HG02970 (cell line): ENCODE results near the gene AHCYL1.

ENCODE experiments used
- ATAC-seq: cut with Tn5 transposase; IDR thresholded peaks from one replicate; pipeline ENCODE4 v1.9.1; 2021; ENCODE audit warnings: mild to moderate bottlenecking, moderate library complexity, moderate number of reproducible peaks; ENCODE audit not compliant: unreplicated experiment, low FRiP score

Gene AHCYL1

DNA sequence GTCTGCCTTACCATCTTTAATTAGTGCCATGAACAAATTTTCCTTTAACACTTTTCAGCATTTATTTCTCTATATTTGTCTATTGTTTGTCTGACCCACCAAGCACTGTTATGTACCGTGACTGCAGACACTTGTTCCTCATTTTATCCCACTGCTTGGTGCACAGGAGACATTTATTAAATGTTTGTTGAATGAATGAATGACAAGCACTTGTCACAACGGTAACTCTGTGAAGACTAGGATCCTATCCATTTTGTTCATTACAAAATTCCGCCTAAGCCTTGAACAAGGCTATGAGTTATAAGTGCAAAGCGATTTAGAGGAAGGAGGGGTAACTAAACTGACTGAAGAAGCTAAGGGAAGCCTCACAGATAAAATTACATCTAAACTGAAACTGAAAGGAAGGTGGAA is 49.5 kb downstream of the AHCYL1 start:
- ATAC-seq = no peak

DNA sequence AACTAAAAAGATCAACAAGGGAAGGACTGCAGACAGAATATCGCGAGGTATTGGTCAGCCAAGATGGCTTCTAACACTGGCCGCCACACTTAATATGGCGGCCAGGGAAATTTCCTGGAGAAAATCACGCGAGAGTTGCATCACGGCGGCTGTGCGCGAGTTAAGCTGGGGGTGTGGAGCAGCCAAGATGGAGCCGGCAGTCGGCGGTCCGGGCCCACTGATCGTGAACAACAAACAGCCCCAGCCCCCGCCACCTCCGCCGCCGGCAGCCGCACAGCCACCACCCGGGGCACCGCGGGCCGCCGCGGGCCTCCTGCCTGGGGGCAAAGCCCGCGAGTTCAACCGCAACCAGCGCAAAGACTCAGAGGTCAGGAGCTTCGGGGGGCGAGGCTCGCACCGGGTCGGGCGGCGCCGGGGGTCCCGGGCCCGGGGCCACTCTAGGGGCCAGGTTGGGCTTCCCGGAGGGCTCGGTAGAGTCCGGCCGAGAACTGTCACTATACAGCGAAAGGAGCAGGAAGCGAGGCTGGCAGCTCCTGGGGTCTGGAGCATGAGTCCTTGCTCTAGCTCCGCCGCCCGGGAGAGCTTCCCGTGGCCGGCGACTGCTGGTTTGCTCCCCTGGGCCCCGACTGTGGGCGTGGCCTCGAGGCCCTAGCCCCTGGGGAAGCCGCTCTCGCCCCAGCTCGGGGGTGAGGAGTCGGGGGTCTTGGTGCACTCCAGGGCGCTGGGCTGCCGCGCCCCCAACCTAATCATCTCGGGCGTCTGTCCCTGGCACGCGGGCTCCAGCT is 50.1 kb downstream of the AHCYL1 start, which contains the start of gene STRIP1:
STRIP1 (plus strand) TSS at position 174 of the 785 bp plus-strand sequence; CDS start at position 188, 14 bp downstream.
- peak; percentile 85 for ATAC-seq

DNA sequence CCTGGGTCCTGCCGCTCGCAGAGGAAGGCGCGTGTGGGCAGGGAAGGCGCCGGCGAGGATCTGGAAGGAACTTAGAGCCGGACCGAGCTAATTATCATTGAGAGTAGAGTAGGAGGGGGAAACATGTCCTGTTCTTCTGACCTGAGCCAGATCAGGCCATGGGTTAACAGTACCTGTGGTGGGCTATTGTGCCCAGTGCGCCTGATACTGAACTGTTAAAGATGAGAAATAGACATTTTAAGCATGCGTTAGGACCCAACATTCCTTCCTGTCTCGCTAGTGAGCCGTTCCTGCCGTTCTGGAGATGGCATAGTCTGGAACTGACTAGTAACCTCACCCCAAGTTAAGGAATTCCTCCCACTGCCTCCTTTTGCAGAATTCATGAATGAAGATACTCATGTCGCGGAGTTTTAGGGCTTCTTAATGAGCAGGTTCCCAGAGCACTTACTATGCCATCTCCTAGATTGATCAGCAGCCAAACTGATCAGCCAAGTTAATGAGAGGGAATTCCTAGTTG is 50.7 kb downstream of the AHCYL1 start:
- ATAC-seq = no peak

DNA sequence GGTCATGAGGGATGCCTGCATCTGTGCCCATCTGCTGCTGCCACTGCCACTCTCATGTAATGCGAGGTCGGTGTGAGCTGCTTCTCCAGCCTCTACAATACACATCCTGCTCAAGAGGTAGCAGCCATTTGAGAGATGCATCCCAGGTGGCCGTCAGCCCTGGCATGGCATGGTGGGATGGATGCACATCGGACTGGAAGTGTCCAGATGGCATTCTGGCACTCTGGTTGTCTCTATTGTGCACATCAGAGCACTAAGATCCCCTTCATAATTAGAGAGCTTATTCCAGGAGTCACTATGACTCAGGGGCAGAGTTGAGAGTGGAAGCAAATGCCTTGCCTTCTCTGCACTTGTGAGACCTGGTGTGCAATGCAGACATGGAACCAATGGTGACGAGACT is 53.7 kb downstream of the AHCYL1 start:
- no peak for ATAC-seq

DNA sequence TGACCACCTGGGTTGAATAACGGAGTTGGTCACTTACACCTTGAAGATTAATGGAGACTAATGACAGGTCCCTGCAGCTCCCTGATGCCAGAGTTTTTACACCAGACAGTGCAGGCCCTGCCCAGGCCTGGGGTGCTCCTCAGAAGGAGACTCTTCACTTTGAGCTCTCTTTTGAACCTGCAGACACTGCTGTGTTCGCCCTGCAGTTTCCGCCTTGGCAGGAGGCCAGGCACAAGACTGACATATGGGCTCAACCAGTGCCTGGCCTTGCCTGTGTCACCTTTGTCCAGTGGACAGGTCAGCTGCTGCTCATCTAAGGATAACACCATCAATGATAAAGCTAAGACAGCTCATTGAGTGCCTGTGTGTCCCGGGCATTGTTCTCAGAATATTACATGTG is 55.1 kb downstream of the AHCYL1 start:
- no peak for ATAC-seq

DNA sequence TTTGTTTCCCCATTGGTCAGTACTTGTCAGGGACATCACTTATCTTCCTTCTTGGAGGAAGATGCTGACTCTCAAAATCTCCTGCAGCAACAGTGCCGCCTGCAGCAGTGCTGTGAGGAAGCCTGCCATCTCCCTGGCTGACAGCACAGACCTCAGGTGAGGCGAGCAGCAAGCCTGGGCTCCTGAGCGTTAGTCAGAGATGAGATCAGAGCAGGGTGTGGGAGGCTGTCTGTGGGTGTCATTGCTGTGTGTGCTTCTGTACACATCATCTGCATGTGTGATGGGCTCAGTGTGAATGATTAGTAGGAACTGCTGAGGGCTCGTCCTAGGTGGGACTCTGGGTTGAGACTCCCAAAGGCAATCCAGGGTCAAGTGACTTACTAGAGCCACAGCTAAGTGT is 56.0 kb downstream of the AHCYL1 start:
- no peak for ATAC-seq

DNA sequence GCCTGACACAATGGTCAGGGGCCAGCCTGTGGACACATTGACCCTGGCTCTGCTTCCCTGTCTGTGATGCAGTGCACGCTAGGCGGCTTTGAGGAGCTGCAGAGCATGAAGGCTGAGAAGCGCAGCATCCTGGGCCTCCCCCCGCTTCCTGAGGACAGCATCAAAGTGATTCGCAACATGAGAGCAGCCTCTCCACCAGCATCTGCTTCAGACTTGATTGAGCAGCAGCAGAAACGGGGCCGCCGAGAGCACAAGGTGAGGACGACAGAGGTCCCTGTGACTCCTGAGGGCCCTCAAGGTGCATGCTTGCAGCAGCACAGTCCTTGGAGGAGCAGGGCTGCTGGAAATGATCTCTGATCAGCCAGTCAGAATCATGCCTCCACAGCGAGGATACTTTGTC is 58.5 kb downstream of the AHCYL1 start:
- no peak for ATAC-seq

DNA sequence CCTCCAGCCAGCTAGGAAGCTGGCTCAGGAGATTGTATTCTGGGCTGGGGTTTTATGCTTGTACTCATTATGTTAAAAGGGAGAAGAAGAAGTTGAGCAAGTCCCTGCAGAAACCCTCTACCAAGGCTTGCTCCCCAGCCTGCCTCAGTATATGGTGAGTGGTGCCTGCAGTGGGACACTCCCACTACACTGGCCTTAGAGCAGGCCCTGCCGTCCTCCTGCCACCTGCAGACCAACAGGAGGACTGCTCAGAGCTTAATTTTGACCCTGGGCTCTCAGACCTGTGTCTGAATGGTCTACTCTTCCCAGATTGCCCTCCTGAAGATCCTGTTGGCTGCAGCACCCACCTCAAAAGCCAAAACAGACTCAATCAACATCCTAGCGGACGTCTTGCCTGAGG is 62.9 kb downstream of the AHCYL1 start:
- ATAC-seq = no peak

DNA sequence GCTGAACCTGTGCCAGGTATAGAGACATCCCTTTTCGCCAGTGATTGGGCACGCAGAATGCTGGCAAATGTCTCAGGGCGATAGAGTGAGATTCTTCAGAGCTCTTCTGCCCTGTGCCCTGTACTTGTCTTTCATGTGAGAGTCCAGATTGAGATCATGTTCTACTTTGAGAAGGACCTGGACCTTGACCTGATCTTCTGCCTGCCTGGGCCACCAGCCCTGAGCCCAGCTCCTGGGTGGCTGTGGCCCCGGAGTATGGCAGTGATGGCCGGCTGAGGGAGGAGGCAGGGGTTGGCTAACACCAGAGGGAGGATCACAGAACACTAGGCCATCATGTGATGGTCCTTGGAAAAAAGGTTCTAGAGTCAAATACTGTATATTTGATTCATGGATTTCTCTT is 63.7 kb downstream of the AHCYL1 start:
- no peak for ATAC-seq

DNA sequence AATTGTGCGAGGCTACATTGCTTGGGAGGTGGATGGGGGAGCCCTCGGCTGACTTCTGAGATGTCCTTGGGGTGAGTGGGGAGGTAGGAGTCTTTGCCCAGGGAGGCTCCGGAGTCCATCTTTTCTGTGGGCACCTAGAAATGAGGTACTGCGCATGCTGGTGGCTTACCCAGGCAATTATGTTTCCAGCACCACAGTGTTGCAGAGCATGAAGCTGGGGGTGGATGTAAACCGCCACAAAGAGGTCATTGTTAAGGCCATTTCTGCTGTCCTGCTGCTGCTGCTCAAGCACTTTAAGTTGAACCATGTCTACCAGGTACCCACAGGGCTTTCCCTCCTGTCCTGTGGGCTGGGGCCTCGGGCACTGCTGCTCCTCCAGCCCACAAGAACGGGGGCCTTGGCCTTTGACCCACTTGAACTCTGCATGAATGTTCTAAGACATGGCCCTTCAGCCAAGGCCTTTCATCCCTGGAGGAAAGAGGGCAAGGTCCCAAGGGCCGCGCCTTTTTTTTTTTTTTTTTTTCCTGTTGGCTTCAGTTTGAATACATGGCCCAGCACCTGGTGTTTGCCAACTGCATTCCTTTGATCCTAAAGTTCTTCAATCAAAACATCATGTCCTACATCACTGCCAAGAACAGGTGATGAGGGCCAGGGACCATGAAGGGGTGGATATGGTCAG is 64.5 kb downstream of the AHCYL1 start:
- ATAC-seq = no peak

DNA sequence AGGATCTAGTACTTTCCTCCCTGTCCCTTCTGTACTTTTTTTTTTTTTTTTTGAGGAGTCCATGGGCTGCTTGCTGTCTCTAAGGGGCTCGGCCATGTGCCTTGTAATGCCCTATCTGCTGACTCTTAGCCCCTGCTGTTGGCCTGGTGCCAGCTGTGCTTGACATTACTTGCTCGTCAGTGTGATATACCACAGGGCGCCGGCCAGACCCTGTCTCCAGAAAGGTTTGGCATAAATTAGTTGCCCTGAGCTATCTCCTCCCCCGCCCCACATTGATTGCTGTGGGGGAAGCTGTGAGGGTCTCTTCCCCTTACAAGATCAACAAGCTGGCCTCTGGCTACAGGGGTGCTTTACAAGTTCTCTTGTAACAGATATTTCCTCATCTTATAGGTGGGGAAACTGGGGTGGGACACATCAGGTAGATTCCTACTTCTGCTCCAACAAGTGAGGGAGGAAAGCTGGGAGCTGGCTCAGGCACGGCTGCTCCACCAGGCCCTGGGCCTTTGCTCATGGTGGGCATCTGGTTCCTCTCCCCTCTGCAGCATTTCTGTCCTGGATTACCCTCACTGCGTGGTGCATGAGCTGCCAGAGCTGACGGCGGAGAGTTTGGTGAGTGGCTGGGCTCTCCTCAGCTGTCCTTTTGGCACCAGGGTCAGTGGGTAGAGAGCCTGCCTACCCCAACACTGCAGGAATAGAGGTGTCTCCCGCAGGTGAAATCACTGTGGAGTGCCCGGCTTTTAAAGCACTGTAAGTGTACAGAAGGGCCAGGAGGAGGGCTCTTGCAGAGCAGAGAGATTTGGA is 65.4 kb downstream of the AHCYL1 start:
- ATAC-seq = no peak

DNA sequence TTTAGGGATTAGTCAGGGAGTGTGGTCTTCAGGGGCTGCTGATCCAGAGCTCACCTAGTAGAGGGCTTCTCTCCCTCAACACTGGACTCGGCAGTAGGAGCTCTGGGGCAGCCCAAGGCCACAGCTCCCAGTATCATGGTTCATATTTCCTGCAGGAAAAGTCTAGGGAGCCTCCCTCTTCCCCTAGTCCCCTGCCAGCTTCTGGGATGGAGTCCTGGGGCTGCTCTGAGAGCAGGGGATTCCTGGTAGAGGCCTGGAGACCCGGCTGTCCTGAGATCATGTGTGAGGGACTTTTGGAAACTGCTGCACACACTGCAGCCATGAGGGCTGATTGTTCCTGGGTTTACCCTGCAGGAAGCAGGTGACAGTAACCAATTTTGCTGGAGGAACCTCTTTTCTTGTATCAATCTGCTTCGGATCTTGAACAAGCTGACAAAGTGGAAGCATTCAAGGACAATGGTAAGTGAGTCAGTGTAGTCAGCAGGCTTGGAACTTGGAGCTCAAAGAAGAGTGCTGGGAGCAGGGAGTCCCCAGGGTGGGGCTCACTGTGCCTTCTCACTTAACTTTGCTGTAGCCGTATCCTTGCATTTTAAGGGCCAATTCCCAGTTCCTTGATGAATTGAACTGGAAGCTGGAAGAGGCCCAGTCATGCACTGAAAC is 66.2 kb downstream of the AHCYL1 start:
- no peak for ATAC-seq

DNA sequence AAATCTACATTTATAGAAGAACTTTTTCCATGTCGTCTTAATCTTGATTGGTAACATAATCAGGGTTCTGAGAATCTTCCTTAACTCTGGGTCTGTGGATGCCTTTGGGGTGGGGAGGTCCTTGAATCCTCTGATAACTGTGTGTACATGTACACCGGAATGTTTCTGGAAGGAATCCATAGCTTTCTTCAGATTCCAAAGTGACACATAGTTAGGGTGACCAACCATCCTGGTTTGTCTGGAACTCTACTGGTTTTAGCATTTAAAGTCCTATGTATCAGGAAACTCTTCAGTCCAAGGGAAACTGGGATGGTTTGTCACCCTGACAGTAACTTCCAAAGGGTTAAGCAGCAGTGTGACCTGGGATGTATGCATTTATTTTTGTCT is 66.7 kb downstream of the AHCYL1 start:
- ATAC-seq = no peak

DNA sequence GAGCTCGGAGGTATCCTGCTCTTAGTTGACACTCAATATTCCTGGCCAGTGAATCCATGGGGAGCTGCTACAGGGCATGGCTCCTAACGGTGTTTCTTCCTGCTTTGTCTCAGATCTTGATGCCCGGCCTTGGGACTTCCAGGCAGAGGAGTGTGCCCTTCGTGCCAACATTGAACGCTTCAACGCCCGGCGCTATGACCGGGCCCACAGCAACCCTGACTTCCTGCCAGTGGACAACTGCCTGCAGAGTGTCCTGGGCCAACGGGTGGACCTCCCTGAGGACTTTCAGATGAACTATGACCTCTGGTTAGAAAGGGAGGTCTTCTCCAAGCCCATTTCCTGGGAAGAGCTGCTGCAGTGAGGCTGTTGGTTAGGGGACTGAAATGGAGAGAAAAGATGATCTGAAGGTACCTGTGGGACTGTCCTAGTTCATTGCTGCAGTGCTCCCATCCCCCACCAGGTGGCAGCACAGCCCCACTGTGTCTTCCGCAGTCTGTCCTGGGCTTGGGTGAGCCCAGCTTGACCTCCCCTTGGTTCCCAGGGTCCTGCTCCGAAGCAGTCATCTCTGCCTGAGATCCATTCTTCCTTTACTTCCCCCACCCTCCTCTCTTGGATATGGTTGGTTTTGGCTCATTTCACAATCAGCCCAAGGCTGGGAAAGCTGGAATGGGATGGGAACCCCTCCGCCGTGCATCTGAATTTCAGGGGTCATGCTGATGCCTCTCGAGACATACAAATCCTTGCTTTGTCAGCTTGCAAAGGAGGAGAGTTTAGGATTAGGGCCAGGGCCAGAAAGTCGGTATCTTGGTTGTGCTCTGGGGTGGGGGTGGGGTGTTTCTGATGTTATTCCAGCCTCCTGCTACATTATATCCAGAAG is 69.2 kb downstream of the AHCYL1 start:
- ATAC-seq = no peak

DNA sequence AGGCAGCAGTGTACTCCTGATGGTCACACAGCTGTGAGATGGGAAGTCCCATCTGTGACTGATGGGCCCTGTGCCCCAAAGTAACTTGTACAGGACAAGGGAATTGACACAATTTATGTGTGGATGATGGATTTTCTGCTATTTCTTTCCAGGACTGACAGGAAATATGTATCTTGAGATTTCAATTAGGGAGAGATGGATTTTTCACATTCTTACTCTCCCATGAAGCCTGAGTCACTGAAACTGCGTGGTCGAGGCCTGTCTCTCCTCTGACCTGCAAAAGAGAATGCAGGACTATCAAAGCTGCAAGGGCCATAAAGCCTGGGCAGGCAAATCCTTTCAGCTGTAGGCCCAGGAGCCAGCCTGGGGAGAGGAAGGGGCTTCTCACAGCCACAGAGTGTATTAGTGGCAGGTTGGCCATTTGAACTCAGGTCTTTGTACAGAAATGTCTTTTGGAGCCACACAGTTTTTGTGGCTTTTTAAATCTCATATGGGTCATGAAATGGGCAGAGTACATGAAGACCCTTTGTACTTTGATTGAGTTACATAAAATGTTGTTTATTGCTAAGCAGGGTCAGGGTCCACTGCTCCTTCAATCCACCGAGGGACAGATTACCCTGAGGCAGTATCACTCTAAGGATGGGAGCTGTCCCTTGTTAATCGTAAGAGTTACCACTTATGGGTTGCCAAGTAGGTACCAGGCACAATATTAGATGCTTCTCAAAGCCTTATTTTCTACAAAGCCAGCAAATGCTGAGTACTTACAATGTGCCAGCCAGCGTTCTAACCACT is 71.1 kb downstream of the AHCYL1 start:
- ATAC-seq = no peak

DNA sequence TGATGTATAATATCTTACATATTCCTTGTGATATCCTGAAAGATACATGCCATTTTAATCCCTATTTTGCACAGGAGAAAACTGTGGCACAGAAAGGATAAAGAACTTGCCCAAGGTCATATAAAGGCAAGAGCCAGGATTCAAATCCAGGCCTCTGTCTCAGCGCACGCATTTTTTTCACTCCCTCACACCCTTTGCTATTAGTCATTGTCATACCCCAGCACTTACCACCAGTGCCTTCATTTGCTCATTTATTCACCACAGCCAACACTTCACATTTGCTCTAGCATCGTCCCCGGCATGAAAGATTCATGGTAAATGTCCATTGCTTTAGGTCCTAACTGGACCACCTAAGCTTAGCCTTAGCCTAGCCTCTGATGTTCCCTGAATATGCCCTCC is 71.7 kb downstream of the AHCYL1 start:
- no peak for ATAC-seq

DNA sequence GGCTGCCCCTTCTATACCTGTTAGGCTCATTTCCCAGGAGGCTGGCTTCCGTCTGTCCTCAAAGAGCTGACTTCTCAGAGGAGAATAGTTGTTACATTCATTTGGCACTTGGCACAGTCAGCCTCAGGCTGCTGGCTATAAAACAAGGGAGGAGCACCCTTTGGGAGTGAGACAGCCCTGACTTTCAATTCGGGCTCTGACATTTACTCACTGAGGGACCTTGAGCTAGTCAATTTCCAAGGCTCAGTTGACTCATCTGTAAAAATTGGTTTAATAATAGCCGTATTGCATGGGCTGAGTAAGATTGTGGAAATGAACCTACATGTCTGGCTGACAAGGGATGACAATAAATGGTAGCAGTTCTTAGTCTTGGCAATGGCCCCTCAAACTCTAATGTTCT is 72.2 kb downstream of the AHCYL1 start:
- no peak for ATAC-seq

DNA sequence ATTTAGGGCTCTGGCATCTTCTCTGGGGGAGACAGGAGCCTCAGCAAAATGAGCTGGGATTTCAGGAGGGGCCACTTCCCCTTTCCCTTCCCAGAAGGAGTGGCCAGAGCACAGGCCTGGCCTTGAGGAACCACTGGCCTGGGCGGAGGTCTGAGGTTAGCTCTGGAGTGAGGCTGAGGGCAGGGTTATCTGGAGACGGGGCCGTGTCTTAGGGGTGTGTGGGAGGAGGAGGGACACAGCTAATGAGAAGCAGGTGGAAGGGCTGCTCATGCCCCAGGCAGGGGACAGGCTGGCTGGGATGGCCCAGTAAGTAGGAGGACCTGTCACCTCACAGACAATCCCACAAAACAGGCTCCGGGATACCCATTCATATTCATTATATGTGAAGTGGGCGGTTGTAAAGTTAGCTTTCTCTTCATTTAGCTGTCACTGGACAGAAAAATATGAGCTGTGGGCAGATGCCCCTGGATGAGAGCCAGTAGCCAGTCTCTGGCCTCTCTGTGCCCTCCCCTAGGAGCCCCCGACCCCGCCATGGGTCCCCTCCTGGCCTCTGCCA is 73.5 kb downstream of the AHCYL1 start:
- ATAC-seq = no peak
